ENCODE measurements around the gene TMCC1. TPM values are rescaled to one million over a fixed set of nuclear protein-coding genes. Genes with fewer than 3 reads are reported as not detected.

Gene TMCC1
- total RNA-seq, 2 donors from 2014 or later: 16.7 to 16.9 TPM

- ATAC-seq (replicated peaks in 1 of 2) (no peak), DNase-seq (no peak)
- Mint-ChIP-seq H3K27ac (no peak overlapping the region), H3K4me3 (no peak overlapping the region), H3K9me3 (no peaks in the 10 kb centered on the region), H3K4me1 (ENCODE audit: low read depth) (peaks cover 27% of the 10 kb centered on the region), H3K36me3 (ENCODE audit: insufficient read depth in 2 of 2) (no peaks in the 10 kb centered on the region), H3K27me3 (ENCODE audit: low read depth) (no peaks in the 10 kb centered on the region)
These were observed 146.9 kb downstream of the TMCC1 start for GRCh38 chr3:129746629-129747028.

GRCh38 chr3:129745253-129745652 is 148.3 kb downstream of the TMCC1 start:
- Mint-ChIP-seq H3K27me3 (ENCODE audit: low read depth) (no peaks in the 10 kb centered on the region), H3K4me3 (no peak overlapping the region), H3K27ac (no peak overlapping the region), H3K9me3 (no peaks in the 10 kb centered on the region), H3K4me1 (ENCODE audit: low read depth) (peaks cover 27% of the 10 kb centered on the region), H3K36me3 (ENCODE audit: insufficient read depth in 2 of 2) (no peaks in the 10 kb centered on the region)
- ATAC-seq (replicated peaks in 1 of 2): no peak
- no peak for DNase-seq

- H3K4me1 Mint-ChIP-seq (ENCODE audit: low read depth): peaks cover 5% of the 10 kb centered on the region
- H3K27me3 Mint-ChIP-seq (ENCODE audit: low read depth): no peaks in the 10 kb centered on the region
- DNase-seq (no peak), ATAC-seq (replicated peaks in 1 of 2) (no peak)
- no peaks in the 10 kb centered on the region for H3K36me3 Mint-ChIP-seq (ENCODE audit: insufficient read depth in 2 of 2)
- H3K27ac Mint-ChIP-seq: peak overlapping the region; percentile 40
- no peaks in the 10 kb centered on the region for H3K9me3 Mint-ChIP-seq
- no peak overlapping the region for H3K4me3 Mint-ChIP-seq
These were observed 151.7 kb downstream of the TMCC1 start for GRCh38 chr3:129741794-129742193.

- ATAC-seq (replicated peaks in 1 of 2) (no peak), DNase-seq (no peak)
- Mint-ChIP-seq H3K4me3 (no peak overlapping the region), H3K4me1 (ENCODE audit: low read depth) (peaks cover 5% of the 10 kb centered on the region), H3K36me3 (ENCODE audit: insufficient read depth in 2 of 2) (no peaks in the 10 kb centered on the region), H3K27me3 (ENCODE audit: low read depth) (no peaks in the 10 kb centered on the region), H3K27ac (no peak overlapping the region), H3K9me3 (no peaks in the 10 kb centered on the region)
These were observed 153.4 kb downstream of the TMCC1 start for GRCh38 chr3:129740090-129740489.

- Mint-ChIP-seq H3K27ac (no peak overlapping the region), H3K9me3 (no peaks in the 10 kb centered on the region), H3K4me1 (ENCODE audit: low read depth) (peaks cover 5% of the 10 kb centered on the region), H3K36me3 (ENCODE audit: insufficient read depth in 2 of 2) (no peaks in the 10 kb centered on the region), H3K27me3 (ENCODE audit: low read depth) (no peaks in the 10 kb centered on the region), H3K4me3 (no peak overlapping the region)
- no peak for ATAC-seq (replicated peaks in 1 of 2)
- DNase-seq: no peak
These were observed 153.9 kb downstream of the TMCC1 start for GRCh38 chr3:129739634-129740033.

GRCh38 chr3:129738172-129738571 is 155.3 kb downstream of the TMCC1 start:
- H3K27me3 Mint-ChIP-seq (ENCODE audit: low read depth): no peaks in the 10 kb centered on the region
- H3K4me3 Mint-ChIP-seq: no peak overlapping the region
- DNase-seq (no peak), ATAC-seq (replicated peaks in 1 of 2) (no peak)
- H3K27ac Mint-ChIP-seq: no peak overlapping the region
- no peaks in the 10 kb centered on the region for H3K36me3 Mint-ChIP-seq (ENCODE audit: insufficient read depth in 2 of 2)
- H3K9me3 Mint-ChIP-seq: no peaks in the 10 kb centered on the region
- peaks cover 5% of the 10 kb centered on the region for H3K4me1 Mint-ChIP-seq (ENCODE audit: low read depth)

GRCh38 chr3:129736070-129736469 is 157.4 kb downstream of the TMCC1 start:
- Mint-ChIP-seq H3K27me3 (ENCODE audit: low read depth) (no peaks in the 10 kb centered on the region), H3K4me3 (no peak overlapping the region), H3K4me1 (ENCODE audit: low read depth) (no peaks in the 10 kb centered on the region), H3K36me3 (ENCODE audit: insufficient read depth in 2 of 2) (no peaks in the 10 kb centered on the region), H3K27ac (no peak overlapping the region), H3K9me3 (no peaks in the 10 kb centered on the region)
- ATAC-seq (replicated peaks in 1 of 2) (no peak), DNase-seq (no peak)

GRCh38 chr3:129735638-129736037 is 157.9 kb downstream of the TMCC1 start:
- no peak overlapping the region for H3K27ac Mint-ChIP-seq
- ATAC-seq (replicated peaks in 1 of 2): no peak
- H3K4me1 Mint-ChIP-seq (ENCODE audit: low read depth): no peaks in the 10 kb centered on the region
- H3K27me3 Mint-ChIP-seq (ENCODE audit: low read depth): no peaks in the 10 kb centered on the region
- H3K9me3 Mint-ChIP-seq: no peaks in the 10 kb centered on the region
- no peak overlapping the region for H3K4me3 Mint-ChIP-seq
- no peak for DNase-seq
- no peaks in the 10 kb centered on the region for H3K36me3 Mint-ChIP-seq (ENCODE audit: insufficient read depth in 2 of 2)

GRCh38 chr3:129734449-129734848 is 159.1 kb downstream of the TMCC1 start:
- H3K9me3 Mint-ChIP-seq: no peaks in the 10 kb centered on the region

GRCh38 chr3:129732200-129732876 is 161.2 kb downstream of the TMCC1 start:
- ATAC-seq (replicated peaks in 1 of 2): no peak
- H3K4me1 Mint-ChIP-seq (ENCODE audit: low read depth): no peaks in the 10 kb centered on the region
- H3K36me3 Mint-ChIP-seq (ENCODE audit: insufficient read depth in 2 of 2): no peaks in the 10 kb centered on the region
- H3K27me3 Mint-ChIP-seq (ENCODE audit: low read depth): no peaks in the 10 kb centered on the region
- H3K27ac Mint-ChIP-seq: no peak overlapping the region
- H3K4me3 Mint-ChIP-seq: no peak overlapping the region
- no peaks in the 10 kb centered on the region for H3K9me3 Mint-ChIP-seq
- no peak for DNase-seq

More at GRCh38 chr3:129734449-129734848, 159.1 kb downstream of the TMCC1 start:
- Mint-ChIP-seq H3K27me3 (ENCODE audit: low read depth) (no peaks in the 10 kb centered on the region), H3K4me3 (no peak overlapping the region), H3K36me3 (ENCODE audit: insufficient read depth in 2 of 2) (no peaks in the 10 kb centered on the region), H3K4me1 (ENCODE audit: low read depth) (no peaks in the 10 kb centered on the region), H3K27ac (peak overlapping the region; percentile 54)
- no peak for DNase-seq
- no peak for ATAC-seq (replicated peaks in 1 of 2)

GRCh38 chr3:129727707-129728106 is 165.8 kb downstream of the TMCC1 start:
- H3K27ac Mint-ChIP-seq: no peak overlapping the region
- no peaks in the 10 kb centered on the region for H3K4me1 Mint-ChIP-seq (ENCODE audit: low read depth)
- ATAC-seq (replicated peaks in 1 of 2): no peak
- no peak for DNase-seq
- no peaks in the 10 kb centered on the region for H3K27me3 Mint-ChIP-seq (ENCODE audit: low read depth)
- no peaks in the 10 kb centered on the region for H3K9me3 Mint-ChIP-seq
- H3K4me3 Mint-ChIP-seq: no peak overlapping the region
- H3K36me3 Mint-ChIP-seq (ENCODE audit: insufficient read depth in 2 of 2): no peaks in the 10 kb centered on the region

GRCh38 chr3:129723558-129724324 is 169.8 kb downstream of the TMCC1 start:
- Mint-ChIP-seq H3K4me1 (ENCODE audit: low read depth) (no peaks in the 10 kb centered on the region), H3K36me3 (ENCODE audit: insufficient read depth in 2 of 2) (no peaks in the 10 kb centered on the region), H3K27me3 (ENCODE audit: low read depth) (no peaks in the 10 kb centered on the region), H3K27ac (no peak overlapping the region), H3K4me3 (no peak overlapping the region), H3K9me3 (no peaks in the 10 kb centered on the region)
- ATAC-seq (replicated peaks in 1 of 2) (no peak), DNase-seq (no peak)

GRCh38 chr3:129722527-129722926 is 171.0 kb downstream of the TMCC1 start:
- no peak for ATAC-seq (replicated peaks in 1 of 2)
- no peak overlapping the region for H3K4me3 Mint-ChIP-seq
- no peaks in the 10 kb centered on the region for H3K36me3 Mint-ChIP-seq (ENCODE audit: insufficient read depth in 2 of 2)
- no peaks in the 10 kb centered on the region for H3K4me1 Mint-ChIP-seq (ENCODE audit: low read depth)
- H3K27ac Mint-ChIP-seq: no peak overlapping the region
- no peaks in the 10 kb centered on the region for H3K27me3 Mint-ChIP-seq (ENCODE audit: low read depth)
- no peaks in the 10 kb centered on the region for H3K9me3 Mint-ChIP-seq
- DNase-seq: no peak

- ATAC-seq (replicated peaks in 1 of 2): no peak
- Mint-ChIP-seq H3K36me3 (ENCODE audit: insufficient read depth in 2 of 2) (no peaks in the 10 kb centered on the region), H3K4me1 (ENCODE audit: low read depth) (peaks cover 8% of the 10 kb centered on the region), H3K9me3 (no peaks in the 10 kb centered on the region), H3K27ac (no peak overlapping the region), H3K27me3 (ENCODE audit: low read depth) (no peaks in the 10 kb centered on the region), H3K4me3 (no peak overlapping the region)
- no peak for DNase-seq
These were observed 175.3 kb downstream of the TMCC1 start for GRCh38 chr3:129718201-129718600.
